Fibroblast of mammary gland (primary cell): Measurements from ENCODE around the gene TSPAN8.

Experiments used
- DNase-seq: peaks from one replicate; pipeline ENCODE4 v3.0.0-alpha.2; 2010; ENCODE audit warnings: low read depth
- H3K4me3 ChIP-seq: 2 replicates; pipeline ENCODE4 v1.5.1; 2011; ENCODE audit warnings: low read depth, mild to moderate bottlenecking, low read length, moderate library complexity; ENCODE audit not compliant: control insufficient read depth
- CTCF ChIP-seq: conservative IDR thresholded peaks from 2 replicates; pipeline ENCODE4 v1.5.1; 2011; ENCODE audit warnings: low read depth, low read length, inconsistent platforms; ENCODE audit not compliant: control insufficient read depth, insufficient read depth

The TSPAN8 gene

DNA sequence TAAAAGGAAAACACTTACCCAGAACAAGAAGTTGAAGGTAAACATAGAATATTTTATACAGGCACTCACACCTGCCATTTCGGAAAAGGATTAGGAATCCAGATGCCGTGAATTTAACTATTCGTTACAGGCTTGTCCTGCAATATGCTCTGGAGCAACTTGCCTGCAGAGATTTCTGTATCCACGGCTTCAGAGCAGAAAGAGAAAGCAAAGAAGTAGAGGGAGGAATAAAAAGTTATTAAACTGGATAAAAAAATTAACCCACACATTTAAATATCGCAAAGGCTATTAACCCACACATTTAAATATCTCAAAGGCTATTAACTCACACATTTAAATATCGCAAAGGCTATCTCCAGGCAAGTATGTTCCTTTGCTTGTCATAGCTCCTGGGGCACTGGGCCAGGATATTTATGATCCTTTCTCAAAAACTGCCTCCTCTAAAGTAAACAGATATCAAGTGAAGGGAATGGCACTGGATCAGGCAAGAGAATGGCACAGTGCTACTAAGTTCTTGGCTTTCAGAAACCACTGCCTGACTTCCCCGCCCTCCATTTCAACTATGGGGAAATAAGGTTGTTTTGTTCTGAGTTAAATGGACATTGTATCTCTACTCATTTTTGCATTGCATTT is at the start of gene TSPAN8:
Gene TSPAN8 (minus strand): TSS at position 399 of the 633 bp plus-strand sequence. CDS start 321 bp downstream, at position 78.
- no peak for TF ChIP-seq CTCF
- H3K4me3 ChIP-seq = no peak within 1 kb of the TSS
- no peak for DNase-seq

GRCh38 chr12:71201136-71201679 is 43.4 kb upstream of the TSPAN8 start:
- TF ChIP-seq CTCF = no peak
- no peak for DNase-seq
- H3K4me3 ChIP-seq = no peak overlapping the region

GRCh38 chr12:71200706-71201105 is 42.9 kb upstream of the TSPAN8 start:
- no peak for DNase-seq
- TF ChIP-seq CTCF = no peak
- H3K4me3 ChIP-seq = no peak overlapping the region

DNA sequence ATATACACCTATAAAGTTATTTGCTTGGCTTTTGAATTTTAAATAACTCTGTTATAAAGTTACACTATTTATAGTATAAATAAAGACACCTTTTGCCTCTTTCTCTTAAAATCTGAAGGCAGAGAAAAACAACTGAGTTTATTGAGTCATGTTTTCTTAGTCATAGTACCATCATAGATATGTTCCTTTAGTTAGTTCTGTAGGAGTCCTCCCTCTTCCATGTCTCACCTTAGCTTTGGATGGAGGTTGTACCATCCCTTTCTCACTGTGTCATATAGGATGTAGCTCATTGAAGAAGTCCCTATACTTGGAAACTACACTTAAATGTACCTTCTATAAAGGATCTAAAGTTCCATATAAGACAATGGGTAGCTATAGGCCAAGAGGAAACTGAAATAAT is 39.7 kb upstream of the TSPAN8 start:
- H3K4me3 ChIP-seq = no peak overlapping the region
- peak; percentile 7 for DNase-seq
- TF ChIP-seq CTCF = no peak

- no peak for DNase-seq
- no peak for TF ChIP-seq CTCF
Observed at GRCh38 chr12:71195338-71195896, 37.6 kb upstream of the TSPAN8 start.

DNA sequence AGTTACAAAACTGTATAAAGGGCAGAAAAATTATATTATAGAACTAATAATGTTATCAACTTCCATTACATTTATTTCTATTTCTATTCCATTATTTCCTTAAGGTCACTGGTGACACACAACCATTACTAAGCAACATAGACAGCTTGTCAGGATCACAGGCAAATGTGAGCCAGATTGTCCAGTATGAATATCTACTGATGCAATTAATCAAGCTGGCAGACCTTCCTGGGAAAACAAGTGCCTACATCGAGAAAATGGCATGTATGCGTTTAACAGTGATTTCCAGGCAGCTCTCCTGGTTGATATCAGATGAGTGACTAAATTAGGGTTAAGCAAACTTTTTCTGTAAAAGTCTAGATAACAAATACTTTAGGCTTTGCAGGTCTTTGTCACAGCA is 36.9 kb upstream of the TSPAN8 start:
- H3K4me3 ChIP-seq = no peak overlapping the region
- peak; percentile 44 for DNase-seq
- TF ChIP-seq CTCF = no peak

More at GRCh38 chr12:71195338-71195896, 37.6 kb upstream of the TSPAN8 start:
- no peak overlapping the region for H3K4me3 ChIP-seq
